IMR-90 (cell line): Measurements from ENCODE around the gene LGI1. TPM values are rescaled to one million over a fixed set of nuclear protein-coding genes. Genes with fewer than 3 reads are reported as not detected.

Source experiments
- ATAC-seq: fragments of 200-7000 bp; cut with Tn5 transposase; 2 replicates; pipeline ENCODE4 v1.9.1; 2020; ENCODE audit warnings: low read depth, mild to moderate bottlenecking, moderate library complexity
- BruUV-seq: library from RNA; stranded (reverse); fragments of 400-500 nt; replicated peaks from 2 replicates; lab custom pipeline; 2021; lab: Mats Ljungman, UMichigan
- CTCF ChIA-PET: fragments of 300-600 bp; formaldehyde crosslinking; extraction: SDS; loops from one replicate; lab custom pipeline; 2021; ENCODE audit warnings: antibody characterized with exemption; lab: Yijun Ruan, JAX
- POLR2A ChIA-PET: fragments of 300-600 bp; sonication (Branson Sonifier 250); formaldehyde crosslinking; loops from one replicate; lab custom pipeline; 2022; ENCODE audit warnings: antibody characterized with exemption; ENCODE audit not compliant: unreplicated experiment; lab: Charles Lee
- DNase-seq: peaks from one replicate; pipeline ENCODE4 v3.0.0; 2013
- H2AFZ ChIP-seq: replicated peaks from 2 replicates; pipeline ENCODE3; 2013; ENCODE audit warnings: low read length, mild to moderate bottlenecking; ENCODE audit not compliant: poor library complexity
- H2AK5ac ChIP-seq: 2 replicates; pipeline ENCODE4 v1.6.1; 2013; ENCODE audit warnings: low read depth, low read length, inconsistent platforms
- H2AK9ac ChIP-seq: replicated peaks from 2 replicates; pipeline ENCODE3; 2013; ENCODE audit warnings: mild to moderate bottlenecking, low read depth, low read length, moderate library complexity; ENCODE audit not compliant: poor library complexity
- H2BK120ac ChIP-seq: 2 replicates; pipeline ENCODE4 v1.6.1; 2013; ENCODE audit warnings: low read depth, low read length, inconsistent platforms
- H2BK15ac ChIP-seq: 3 replicates; pipeline ENCODE4 v1.6.1; 2013; ENCODE audit warnings: low read depth, low read length, inconsistent platforms
- H2BK20ac ChIP-seq: 2 replicates; pipeline ENCODE4 v1.6.1; 2013; ENCODE audit warnings: low read depth, mild to moderate bottlenecking, inconsistent platforms, low read length, moderate library complexity
- H2BK5ac ChIP-seq: 2 replicates; pipeline ENCODE4 v1.6.1; 2013; ENCODE audit warnings: mild to moderate bottlenecking, low read depth, low read length, inconsistent platforms; ENCODE audit not compliant: poor library complexity, severe bottlenecking
- H3K14ac ChIP-seq: replicated peaks from 2 replicates; pipeline ENCODE4 v1.6.1; 2013; ENCODE audit warnings: low read depth, low read length, inconsistent platforms
- H3K18ac ChIP-seq: 2 replicates; pipeline ENCODE4 v1.6.1; 2013; ENCODE audit warnings: low read depth, low read length, control low read depth
- H3K23ac ChIP-seq: 2 replicates; pipeline ENCODE4 v1.6.1; 2013; ENCODE audit warnings: low read depth, low read length, inconsistent platforms
- H3K27ac ChIP-seq: 2 replicates; pipeline ENCODE4 v1.5.1; 2013; ENCODE audit warnings: mild to moderate bottlenecking, control low read depth, low read length; ENCODE audit not compliant: insufficient read depth
- H3K27me3 ChIP-seq: 2 replicates; pipeline ENCODE4 v1.6.1; 2013; ENCODE audit warnings: low read length; ENCODE audit not compliant: control insufficient read depth, insufficient read depth
- H3K36me3 ChIP-seq: 2 replicates; pipeline ENCODE4 v1.6.1; 2013; ENCODE audit warnings: low read length, mixed read lengths; ENCODE audit not compliant: control insufficient read depth, insufficient read depth
- H3K4ac ChIP-seq: 2 replicates; pipeline ENCODE4 v1.6.1; 2013; ENCODE audit warnings: low read depth, low read length, inconsistent platforms
- H3K4me1 ChIP-seq: 2 replicates; pipeline ENCODE4 v1.6.1; 2013; ENCODE audit warnings: low read length, mixed read lengths; ENCODE audit not compliant: control insufficient read depth, insufficient read depth
- H3K4me2 ChIP-seq: 2 replicates; pipeline ENCODE4 v1.6.1; 2013; ENCODE audit warnings: low read depth, mild to moderate bottlenecking, control low read depth, low read length, moderate library complexity
- H3K4me3 ChIP-seq: 2 replicates; pipeline ENCODE4 v1.5.1; 2013; ENCODE audit warnings: low read depth, mild to moderate bottlenecking, control low read depth, low read length, moderate library complexity; ENCODE audit not compliant: insufficient read depth
- H3K56ac ChIP-seq: 2 replicates; pipeline ENCODE4 v1.6.1; 2013; ENCODE audit warnings: low read length, inconsistent platforms; ENCODE audit not compliant: insufficient read depth; ENCODE audit errors: extremely low read depth
- H3K79me1 ChIP-seq, 2 experiments: 2 replicates each; pipeline ENCODE4 v1.6.1; 2013; ENCODE audit warnings: low read length in 2 of 2, inconsistent platforms in 1 of 2, low read depth in 1 of 2
- H3K9ac ChIP-seq: 2 replicates; pipeline ENCODE4 v1.6.1; 2013; ENCODE audit warnings: low read depth, low read length, control low read depth
- H3K9me1 ChIP-seq: 2 replicates; pipeline ENCODE4 v1.6.1; 2013; ENCODE audit warnings: low read length, inconsistent platforms; ENCODE audit not compliant: insufficient read depth
- H3K9me3 ChIP-seq: 2 replicates; pipeline ENCODE4 v1.6.1; 2013; ENCODE audit warnings: low read length; ENCODE audit not compliant: control insufficient read depth, insufficient read depth
- H4K20me1 ChIP-seq: 2 replicates; pipeline ENCODE4 v1.6.1; 2013; ENCODE audit warnings: low read length, inconsistent platforms; ENCODE audit not compliant: insufficient read depth
- H4K5ac ChIP-seq: 2 replicates; pipeline ENCODE4 v1.6.1; 2013; ENCODE audit warnings: mild to moderate bottlenecking, low read depth, low read length, control low read depth
- H4K8ac ChIP-seq, 2 experiments: 2 replicates each; pipeline ENCODE4 v1.6.1; 2013; ENCODE audit warnings: low read depth in 2 of 2, low read length in 2 of 2, control low read depth in 1 of 2, inconsistent platforms in 1 of 2
- H4K91ac ChIP-seq: 2 replicates; pipeline ENCODE4 v1.6.1; 2013; ENCODE audit warnings: low read depth, low read length, inconsistent platforms; ENCODE audit not compliant: insufficient read depth
- BHLHE40 ChIP-seq: fragments of 150-350 bp; IDR thresholded peaks from 2 replicates; pipeline ENCODE4 v1.6.1; 2016; ENCODE audit warnings: mild to moderate bottlenecking, low read depth, low read length
- CEBPB ChIP-seq: IDR thresholded peaks from 2 replicates; pipeline ENCODE4 v1.6.1; 2012; ENCODE audit warnings: low read depth, low read length, improper control_type of control experiment
- CHD1 ChIP-seq: IDR thresholded peaks from 2 replicates; pipeline ENCODE4 v1.6.1; 2012; ENCODE audit warnings: low read depth, low read length, improper control_type of control experiment
- FOS ChIP-seq: fragments of 150-350 bp; IDR thresholded peaks from 2 replicates; pipeline ENCODE4 v1.6.1; 2016; ENCODE audit warnings: low read depth, low read length
- MAFK ChIP-seq: IDR thresholded peaks from 2 replicates; pipeline ENCODE4 v1.6.1; 2012; ENCODE audit warnings: low read depth, low read length, improper control_type of control experiment
- MAZ ChIP-seq: IDR thresholded peaks from 2 replicates; pipeline ENCODE4 v1.6.1; 2012; ENCODE audit warnings: low read depth, mild to moderate bottlenecking, low read length, improper control_type of control experiment, moderate library complexity, borderline replicate concordance
- MXI1 ChIP-seq: IDR thresholded peaks from 2 replicates; pipeline ENCODE4 v1.6.1; 2012; ENCODE audit warnings: low read depth, mild to moderate bottlenecking, low read length, moderate library complexity, borderline replicate concordance
- NFE2L2 ChIP-seq: fragments of 150-350 bp; IDR thresholded peaks from 2 replicates; pipeline ENCODE4 v1.6.1; 2016; ENCODE audit warnings: low read depth, mild to moderate bottlenecking, low read length
- POLR2A ChIP-seq: IDR thresholded peaks from 2 replicates; pipeline ENCODE4 v1.6.1; 2012; ENCODE audit warnings: mild to moderate bottlenecking, low read depth, low read length
- RAD21 ChIP-seq: IDR thresholded peaks from 2 replicates; pipeline ENCODE4 v1.6.1; 2012; ENCODE audit warnings: low read length, improper control_type of control experiment
- RCOR1 ChIP-seq: IDR thresholded peaks from 2 replicates; pipeline ENCODE4 v1.6.1; 2012; ENCODE audit warnings: mild to moderate bottlenecking, low read length, improper control_type of control experiment; ENCODE audit not compliant: insufficient replicate concordance
- RFX5 ChIP-seq: IDR thresholded peaks from 2 replicates; pipeline ENCODE4 v1.8.0; 2012; ENCODE audit warnings: low read depth, mild to moderate bottlenecking, low read length, moderate library complexity
- SMC3 ChIP-seq: fragments of 150-350 bp; IDR thresholded peaks from 2 replicates; pipeline ENCODE4 v1.6.1; 2016; ENCODE audit warnings: low read depth, mild to moderate bottlenecking, antibody characterized with exemption, low read length, moderate library complexity
- WGBS, 2 experiments: methylation state at CpG; one replicate each; pipeline versions ENCODE4 v1.1.5 to v1.1.7; 2013; ENCODE audit warnings: missing lambda C conversion rate in 2 of 2; ENCODE audit not compliant: insufficient read length in 1 of 2; ENCODE audit errors: extremely low coverage in 2 of 2; 5-methylcytosine and 5-hydroxymethylcytosine counted together
- dilution Hi-C: fragments of 300-500 bp; cut with HindIII; formaldehyde crosslinking; loops from one replicate; pipeline ENCODE4 v1.14.3; 2018; ENCODE audit warnings: low sequenced_read_pairs; ENCODE audit not compliant: unreplicated experiment
- in situ Hi-C: fragments of 300-500 bp; cut with MboI; formaldehyde crosslinking; loops from 3 replicates; pipeline ENCODE4 v1.14.3; 2019; ENCODE audit warnings: low sequenced_read_pairs, inconsistent platforms, mixed read lengths
- intact Hi-C: fragments of 100-400 bp; cut with micrococcal nuclease; formaldehyde crosslinking; loops from 2 replicates; pipeline ENCODE4 v1.10.0; 2022
- polyA plus RNA-seq, 3 experiments: library from polyadenylated mRNA; depleted of rRNA; stranded (reverse); fragments of >200 nt; gene quantifications; 2 replicates each; pipeline ENCODE4 v1.2.3, GENCODE V29; 2012; ENCODE audit warnings: low replicate concordance in 1 of 3
- total RNA-seq: library from RNA; depleted of rRNA; stranded (reverse); fragments of >200 nt; gene quantifications from 2 replicates; pipeline ENCODE4 v1.2.3, GENCODE V29; 2012
- TF ChIP-seq, protein P1 (sequence below): fragments of 150-350 bp; IDR thresholded peaks from 2 replicates; pipeline ENCODE4 v1.6.1; 2016; ENCODE audit warnings: low read depth, mild to moderate bottlenecking, low read length, moderate library complexity, borderline replicate concordance
- TF ChIP-seq, protein P2 (sequence below): fragments of 150-350 bp; IDR thresholded peaks from 2 replicates; pipeline ENCODE4 v1.6.1; 2017; ENCODE audit warnings: mild to moderate bottlenecking, antibody characterized with exemption, low read length, low read depth
- TF ChIP-seq, protein P3 (sequence below): conservative IDR thresholded peaks from 2 replicates; pipeline ENCODE4 v1.5.1; 2012; ENCODE audit warnings: mild to moderate bottlenecking, low read depth, low read length, improper control_type of control experiment

Gene LGI1
- total and polyA plus RNA-seq, 2 of the 4 experiments (the other 2 are of a cell fraction) = not detected

DNA sequence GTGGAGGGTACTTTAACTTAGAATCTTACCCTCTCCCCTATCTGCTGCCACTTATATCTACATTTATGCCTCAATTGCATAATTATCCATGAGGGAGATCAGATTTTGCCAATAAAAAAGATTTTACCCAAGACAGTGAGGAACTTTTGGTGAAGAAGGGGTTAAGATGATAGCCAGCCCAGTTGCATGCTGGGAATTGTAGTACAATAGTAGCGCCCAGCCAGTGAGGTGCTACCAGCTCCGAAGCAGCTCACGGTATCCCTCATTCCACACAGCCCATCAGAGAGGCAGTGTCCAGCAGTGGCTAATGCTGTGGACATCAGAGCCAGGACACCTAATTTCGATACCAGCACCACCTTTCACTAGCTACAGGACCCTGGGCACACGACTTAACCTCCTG, 5.9 kb upstream of the LGI1 start:
- no peak overlapping the region for H3K56ac ChIP-seq
- WGBS, 2 experiments = no CpG with 5 or more reads among the region's 5 CpGs
- peak overlapping the region; percentile 87 for H2AFZ ChIP-seq
- no peak overlapping the region for H3K14ac ChIP-seq
- H2BK120ac ChIP-seq = no peak overlapping the region
- ChIA-PET CTCF (interaction anchor here (0.7 kb wide), 1 partner anchor 692 kb away, joined by 3 read pairs; no protein-coding TSS in a partner anchor), POLR2A (no interaction called here)
- no peak overlapping the region for H3K4me3 ChIP-seq
- peak overlapping the region; percentile 72; the same call in 1 of the 2 replicates for H3K4me2 ChIP-seq
- H3K9ac ChIP-seq = no peak overlapping the region
- peaks cover 26% of the 10 kb centered on the region for H3K27me3 ChIP-seq
- ATAC-seq (peak; percentile 57; the same call in 1 of the 2 replicates), DNase-seq (peak; percentile 16)
- no peak overlapping the region for H4K8ac ChIP-seq
- no peak overlapping the region for H3K23ac ChIP-seq
- no peaks in the 10 kb centered on the region for H4K20me1 ChIP-seq
- H3K9me1 ChIP-seq = no peaks in the 10 kb centered on the region
- H4K91ac ChIP-seq = no peak overlapping the region
- H3K79me1 ChIP-seq = no peaks in the 10 kb centered on the region
- peak overlapping the region; percentile 20; the same call in 1 of the 3 replicates for H2BK15ac ChIP-seq
- H3K18ac ChIP-seq = no peak overlapping the region
- no peak overlapping the region for H3K27ac ChIP-seq
- TF ChIP-seq CHD1 (no peak), RAD21 (no peak), BHLHE40 (no peak), CEBPB (no peak), POLR2A (no peak), FOS (no peak), MAZ (no peak), RFX5 (no peak), RCOR1 (no peak), NFE2L2 (no peak), MXI1 (no peak), MAFK (no peak), SMC3 (no peak)
- TF ChIP-seq, protein P1, sequence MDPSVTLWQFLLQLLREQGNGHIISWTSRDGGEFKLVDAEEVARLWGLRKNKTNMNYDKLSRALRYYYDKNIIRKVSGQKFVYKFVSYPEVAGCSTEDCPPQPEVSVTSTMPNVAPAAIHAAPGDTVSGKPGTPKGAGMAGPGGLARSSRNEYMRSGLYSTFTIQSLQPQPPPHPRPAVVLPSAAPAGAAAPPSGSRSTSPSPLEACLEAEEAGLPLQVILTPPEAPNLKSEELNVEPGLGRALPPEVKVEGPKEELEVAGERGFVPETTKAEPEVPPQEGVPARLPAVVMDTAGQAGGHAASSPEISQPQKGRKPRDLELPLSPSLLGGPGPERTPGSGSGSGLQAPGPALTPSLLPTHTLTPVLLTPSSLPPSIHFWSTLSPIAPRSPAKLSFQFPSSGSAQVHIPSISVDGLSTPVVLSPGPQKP = no peak
- TF ChIP-seq, protein P2, sequence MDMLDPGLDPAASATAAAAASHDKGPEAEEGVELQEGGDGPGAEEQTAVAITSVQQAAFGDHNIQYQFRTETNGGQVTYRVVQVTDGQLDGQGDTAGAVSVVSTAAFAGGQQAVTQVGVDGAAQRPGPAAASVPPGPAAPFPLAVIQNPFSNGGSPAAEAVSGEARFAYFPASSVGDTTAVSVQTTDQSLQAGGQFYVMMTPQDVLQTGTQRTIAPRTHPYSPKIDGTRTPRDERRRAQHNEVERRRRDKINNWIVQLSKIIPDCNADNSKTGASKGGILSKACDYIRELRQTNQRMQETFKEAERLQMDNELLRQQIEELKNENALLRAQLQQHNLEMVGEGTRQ = no peak
- TF ChIP-seq, protein P3, sequence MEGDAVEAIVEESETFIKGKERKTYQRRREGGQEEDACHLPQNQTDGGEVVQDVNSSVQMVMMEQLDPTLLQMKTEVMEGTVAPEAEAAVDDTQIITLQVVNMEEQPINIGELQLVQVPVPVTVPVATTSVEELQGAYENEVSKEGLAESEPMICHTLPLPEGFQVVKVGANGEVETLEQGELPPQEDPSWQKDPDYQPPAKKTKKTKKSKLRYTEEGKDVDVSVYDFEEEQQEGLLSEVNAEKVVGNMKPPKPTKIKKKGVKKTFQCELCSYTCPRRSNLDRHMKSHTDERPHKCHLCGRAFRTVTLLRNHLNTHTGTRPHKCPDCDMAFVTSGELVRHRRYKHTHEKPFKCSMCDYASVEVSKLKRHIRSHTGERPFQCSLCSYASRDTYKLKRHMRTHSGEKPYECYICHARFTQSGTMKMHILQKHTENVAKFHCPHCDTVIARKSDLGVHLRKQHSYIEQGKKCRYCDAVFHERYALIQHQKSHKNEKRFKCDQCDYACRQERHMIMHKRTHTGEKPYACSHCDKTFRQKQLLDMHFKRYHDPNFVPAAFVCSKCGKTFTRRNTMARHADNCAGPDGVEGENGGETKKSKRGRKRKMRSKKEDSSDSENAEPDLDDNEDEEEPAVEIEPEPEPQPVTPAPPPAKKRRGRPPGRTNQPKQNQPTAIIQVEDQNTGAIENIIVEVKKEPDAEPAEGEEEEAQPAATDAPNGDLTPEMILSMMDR = no peak
- H2BK5ac ChIP-seq = no peak overlapping the region
- H2AK9ac ChIP-seq = no peak overlapping the region
- BruUV-seq = no TSS peak
- H3K4me1 ChIP-seq = no peaks in the 10 kb centered on the region; the same call in 1 of the 2 replicates
- H3K36me3 ChIP-seq = no peaks in the 10 kb centered on the region
- no peak overlapping the region for H2AK5ac ChIP-seq
- in situ Hi-C loops (no loop called here), intact Hi-C loops (no loop called here), dilution Hi-C loops (no loop called here)
- no peak overlapping the region for H2BK20ac ChIP-seq
- no peak overlapping the region for H3K4ac ChIP-seq
- H3K9me3 ChIP-seq = no peaks in the 10 kb centered on the region
- no peak overlapping the region for H4K5ac ChIP-seq
